HCT116 (cell line): ENCODE measurements around the gene NUP50. TPM values are rescaled to one million over a fixed set of nuclear protein-coding genes. Genes with fewer than 3 reads are reported as not detected.

Source experiments
- ATAC-seq: fragments of 200-7000 bp; cut with Tn5 transposase; 2 replicates; pipeline ENCODE4 v1.9.1; 2020; ENCODE audit warnings: mild to moderate bottlenecking, moderate library complexity
- BruUV-seq: library from RNA; stranded (reverse); fragments of 400-500 nt; replicated peaks from 2 replicates; lab custom pipeline; 2021; lab: Mats Ljungman, UMichigan
- CTCF ChIA-PET: fragments of 300-600 bp; sonication (Branson Sonifier 250); formaldehyde crosslinking; loops from one replicate; lab custom pipeline; 2021; ENCODE audit warnings: antibody characterized with exemption; lab: Charles Lee
- POLR2A ChIA-PET: fragments of 300-600, 350-600 bp; sonication (Branson Sonifier 250); formaldehyde crosslinking; loops from one replicate; lab custom pipeline; 2021; ENCODE audit warnings: antibody characterized with exemption; lab: Charles Lee
- RAD21 ChIA-PET, 2 experiments: fragments of 300-600 bp; sonication (Branson Sonifier 250); formaldehyde crosslinking; loops; one replicate each; lab custom pipeline; 2023; ENCODE audit warnings: low total read pairs in 2 of 2; ENCODE audit not compliant: uncharacterized antibody in 2 of 2, unreplicated experiment in 2 of 2, low non-redundant PET in 1 of 2; lab: Charles Lee
- DNase-seq: peaks from one replicate; pipeline ENCODE4 v3.0.0-alpha.2; 2010; ENCODE audit warnings: low read depth, low spot score
- H2AFZ ChIP-seq: fragments of 200-600 bp; shearing (Covaris generic), sonication (generic); 2 replicates; pipeline ENCODE4 v1.6.1; 2017; ENCODE audit warnings: low read depth, mixed run types, mixed read lengths, antibody characterized with exemption, low read length; ENCODE audit not compliant: poor library complexity, severe bottlenecking
- H3K27ac ChIP-seq: 2 replicates; pipeline ENCODE4 v1.5.1; 2012; ENCODE audit warnings: low read depth, low read length
- H3K27me3 ChIP-seq: fragments of 200-600 bp; sonication (generic); 2 replicates; pipeline ENCODE4 v1.6.1; 2016; ENCODE audit warnings: mixed run types, low read length, mixed read lengths; ENCODE audit not compliant: insufficient read depth
- H3K36me3 ChIP-seq, 2 experiments: fragments of 200-500 bp in 1 of 2; fragments of 200-600 bp in 1 of 2; sonication (Bioruptor generic) in 1 of 2; sonication (generic) in 1 of 2; 2 replicates each; pipeline versions ENCODE4 v1.5.1 to v1.6.1; 2014 to 2016; ENCODE audit warnings: low read length in 2 of 2, inconsistent platforms in 1 of 2, mixed read lengths in 1 of 2, mixed run types in 1 of 2; ENCODE audit not compliant: insufficient read depth in 2 of 2, control insufficient read depth in 1 of 2
- H3K4me1 ChIP-seq, 2 experiments: fragments of 200-600 bp in 1 of 2; sonication (generic) in 1 of 2; 2 replicates each; pipeline versions ENCODE4 v1.5.1 to v1.6.1; 2012 to 2017; ENCODE audit warnings: low read length in 2 of 2, inconsistent platforms in 1 of 2, mild to moderate bottlenecking in 1 of 2, mixed read lengths in 1 of 2, mixed run types in 1 of 2, moderate library complexity in 1 of 2; ENCODE audit not compliant: insufficient read depth in 2 of 2, control insufficient read depth in 1 of 2
- H3K4me2 ChIP-seq: fragments of 200-600 bp; sonication (generic); 2 replicates; pipeline ENCODE4 v1.6.1; 2017; ENCODE audit warnings: mixed run types, low read length, mixed read lengths
- H3K4me3 ChIP-seq, 2 experiments: fragments of 200-600 bp in 1 of 2; sonication (generic) in 1 of 2; replicated peaks in 1 of 2; 2 replicates each; pipeline ENCODE4 v1.5.1; 2011 to 2016; ENCODE audit warnings: low read length in 2 of 2, control low read depth in 1 of 2, low read depth in 1 of 2, mild to moderate bottlenecking in 1 of 2, mixed read lengths in 1 of 2, mixed run types in 1 of 2
- H3K79me2 ChIP-seq: fragments of 200-600 bp; sonication (generic); 2 replicates; pipeline ENCODE4 v1.6.1; 2017; ENCODE audit warnings: mild to moderate bottlenecking, mixed run types, low read length, moderate library complexity, mixed read lengths; ENCODE audit not compliant: insufficient read depth
- H3K9ac ChIP-seq: fragments of 200-600 bp; sonication (generic); 2 replicates; pipeline ENCODE4 v1.6.1; 2016; ENCODE audit warnings: low read length, mixed read lengths
- H3K9me2 ChIP-seq: fragments of 200-600 bp; sonication (generic), shearing (Covaris generic); 2 replicates; pipeline ENCODE4 v1.6.1; 2017; ENCODE audit warnings: mixed run types, mild to moderate bottlenecking, moderate library complexity; ENCODE audit not compliant: insufficient read depth
- H3K9me3 ChIP-seq, 2 experiments: fragments of 200-500 bp in 1 of 2; fragments of 200-600 bp in 1 of 2; sonication (Bioruptor generic) in 1 of 2; sonication (generic) in 1 of 2; 2 replicates each; pipeline ENCODE4 v1.6.1; 2014 to 2017; ENCODE audit warnings: low read length in 2 of 2, mixed read lengths in 2 of 2, inconsistent platforms in 1 of 2, low read depth in 1 of 2, mild to moderate bottlenecking in 1 of 2, mixed run types in 1 of 2, moderate library complexity in 1 of 2; ENCODE audit not compliant: control insufficient read depth in 1 of 2, insufficient read depth in 1 of 2
- H4K20me1 ChIP-seq: fragments of 200-600 bp; sonication (generic), shearing (Covaris generic); 2 replicates; pipeline ENCODE4 v1.6.1; 2017; ENCODE audit warnings: mixed run types, mild to moderate bottlenecking, moderate library complexity; ENCODE audit not compliant: insufficient read depth
- ATF3 ChIP-seq: IDR thresholded peaks from 2 replicates; pipeline ENCODE4 v1.6.1; 2012
- CEBPB ChIP-seq: IDR thresholded peaks from 2 replicates; pipeline ENCODE4 v1.6.1; 2012; ENCODE audit warnings: low read depth
- EGR1 ChIP-seq: IDR thresholded peaks from 2 replicates; pipeline ENCODE4 v1.6.1; 2012; ENCODE audit warnings: low read depth
- ELF1 ChIP-seq: IDR thresholded peaks from 2 replicates; pipeline ENCODE4 v1.6.1; 2012; ENCODE audit warnings: low read depth, borderline replicate concordance
- EZH2 ChIP-seq: fragments of 200-600 bp; sonication (generic); IDR thresholded peaks from 2 replicates; pipeline ENCODE4 v1.6.1; 2017; ENCODE audit warnings: antibody characterized with exemption, mixed run types
- FOSL1 ChIP-seq: IDR thresholded peaks from 2 replicates; pipeline ENCODE4 v1.6.1; 2012; ENCODE audit warnings: low read depth
- JUND ChIP-seq: IDR thresholded peaks from 2 replicates; pipeline ENCODE4 v1.6.1; 2012
- POLR2A ChIP-seq: IDR thresholded peaks from 2 replicates; pipeline ENCODE4 v1.7.0; 2011; ENCODE audit warnings: borderline replicate concordance; ENCODE audit not compliant: insufficient read depth, insufficient read length; ENCODE audit errors: extremely low read depth
- POLR2AphosphoS5 ChIP-seq: IDR thresholded peaks from 2 replicates; pipeline ENCODE4 v1.6.1; 2011; ENCODE audit warnings: mild to moderate bottlenecking, low read depth, low read length, moderate library complexity
- RAD21 ChIP-seq: IDR thresholded peaks from 2 replicates; pipeline ENCODE4 v1.6.1; 2012; ENCODE audit warnings: low read depth, mild to moderate bottlenecking
- SIN3A ChIP-seq: IDR thresholded peaks from 2 replicates; pipeline ENCODE4 v1.6.1; 2012; ENCODE audit warnings: low read depth
- SP1 ChIP-seq: IDR thresholded peaks from 2 replicates; pipeline ENCODE4 v1.6.1; 2012; ENCODE audit warnings: low read depth
- TCF7L2 ChIP-seq: IDR thresholded peaks from 2 replicates; pipeline ENCODE4 v1.7.0; 2011; ENCODE audit warnings: borderline replicate concordance, inconsistent platforms; ENCODE audit not compliant: insufficient read depth, insufficient read length; ENCODE audit errors: extremely low read depth
- YY1 ChIP-seq: IDR thresholded peaks from 2 replicates; pipeline ENCODE4 v1.6.1; 2011; ENCODE audit warnings: low read length, low read depth, moderate library complexity, mild to moderate bottlenecking; ENCODE audit not compliant: insufficient replicate concordance; ENCODE audit errors: extremely low read depth
- ZBTB33 ChIP-seq: IDR thresholded peaks from 2 replicates; pipeline ENCODE4 v1.6.1; 2011; ENCODE audit warnings: mild to moderate bottlenecking, low read length, moderate library complexity; ENCODE audit not compliant: insufficient replicate concordance; ENCODE audit errors: extremely low read depth
- ZNF274 ChIP-seq: fragments of 200-500 bp; sonication (Bioruptor generic); IDR thresholded peaks from 2 replicates; pipeline ENCODE4 v1.6.1; 2014; ENCODE audit warnings: mild to moderate bottlenecking, low read depth, low read length, inconsistent platforms
- intact Hi-C: fragments of 100-400 bp; cut with micrococcal nuclease; formaldehyde crosslinking; loops from 2 replicates; pipeline ENCODE4 v1.10.0; 2022
- total RNA-seq: library from RNA; stranded (reverse); gene quantifications from one replicate; pipeline ENCODE4 v1.2.1, GENCODE V29; 2021; ENCODE audit not compliant: unreplicated experiment
- TF ChIP-seq, protein P1 (sequence below): IDR thresholded peaks from 2 replicates; pipeline ENCODE4 v1.6.1; 2012

Gene NUP50
- total RNA-seq, 1 experiment from 2014 or later: 102 TPM

- intact Hi-C loops: no loop called here
- CTCF ChIA-PET: no interaction called here
- Histone ChIP-seq H3K27me3 (no peaks in the 10 kb centered on the region), H3K9me2 (no peaks in the 10 kb centered on the region), H3K9me3 (no peaks in the 10 kb centered on the region), H3K4me2 (no peak overlapping the region), H3K4me1 (no peaks in the 10 kb centered on the region; a peak in 1 of 4 replicates), H4K20me1 (no peaks in the 10 kb centered on the region)
- DNase-seq (no peak), ATAC-seq (no peak)
- RAD21 ChIA-PET: no interaction called here
- TF ChIP-seq SIN3A (no peak), SP1 (no peak), ELF1 (no peak), RAD21 (no peak)
- TF ChIP-seq, all 23 proteins: peak for 0
- Histone ChIP-seq H3K27ac (no peak overlapping the region), H2AFZ (no peak overlapping the region), H3K36me3 (peaks cover 0 to 5% of the 10 kb centered on the region in 2 experiments; a peak in 1 of 4 replicates), H3K9ac (no peak overlapping the region), H3K79me2 (no peaks in the 10 kb centered on the region), H3K4me3 (no peak overlapping the region)
- POLR2A ChIA-PET: no interaction called here
- BruUV-seq: no TSS peak
Measured at GRCh38 chr22:45139693-45140092, 24.0 kb upstream of the NUP50 start.

DNA sequence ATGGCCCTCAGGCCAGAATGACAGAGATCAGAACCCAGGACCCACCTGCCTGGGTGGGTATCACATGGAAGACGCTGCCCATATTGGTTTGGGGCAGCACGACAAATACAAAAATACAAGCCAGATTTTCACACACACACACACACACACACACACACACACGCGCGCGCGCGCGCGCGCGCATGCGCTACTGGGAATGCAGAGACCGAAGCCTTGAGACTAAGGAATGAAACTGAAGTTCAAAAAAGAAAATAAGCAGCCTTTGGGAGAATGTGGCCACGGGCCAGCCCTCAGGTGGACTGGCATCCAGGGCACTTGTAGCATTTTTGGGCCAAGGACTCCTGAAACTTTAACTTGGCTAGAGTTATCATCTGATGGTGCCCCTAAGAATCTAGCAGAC, 21.3 kb upstream of the NUP50 start:
- no peaks in the 10 kb centered on the region for H3K79me2 ChIP-seq
- CTCF ChIA-PET: no interaction called here
- no peaks in the 10 kb centered on the region for H3K9me3 ChIP-seq
- TF ChIP-seq FOSL1 (no peak), ZNF274 (no peak), JUND (no peak), TCF7L2 (no peak), POLR2AphosphoS5 (no peak), ELF1 (no peak), EZH2 (no peak), EGR1 (no peak), POLR2A (no peak), ATF3 (no peak), ZBTB33 (no peak), YY1 (no peak), CEBPB (no peak), RAD21 (no peak), SP1 (no peak)
- TF ChIP-seq, protein P1, sequence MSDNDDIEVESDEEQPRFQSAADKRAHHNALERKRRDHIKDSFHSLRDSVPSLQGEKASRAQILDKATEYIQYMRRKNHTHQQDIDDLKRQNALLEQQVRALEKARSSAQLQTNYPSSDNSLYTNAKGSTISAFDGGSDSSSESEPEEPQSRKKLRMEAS: no peak
- H3K36me3 ChIP-seq: no peaks in the 10 kb centered on the region
- no peak overlapping the region for H3K4me3 ChIP-seq
- POLR2A ChIA-PET: no interaction called here
- no peak overlapping the region for H3K4me2 ChIP-seq
- H3K9me2 ChIP-seq: no peaks in the 10 kb centered on the region
- no peak overlapping the region for H3K9ac ChIP-seq
- no peaks in the 10 kb centered on the region; a peak in 1 of 4 replicates for H3K4me1 ChIP-seq
- H3K27ac ChIP-seq: no peak overlapping the region
- intact Hi-C loops: no loop called here
- H3K27me3 ChIP-seq: no peaks in the 10 kb centered on the region
- DNase-seq (no peak), ATAC-seq (no peak)
- H4K20me1 ChIP-seq: no peaks in the 10 kb centered on the region
- RAD21 ChIA-PET: no interaction called here
- BruUV-seq: no TSS peak
- no peak overlapping the region for H2AFZ ChIP-seq
